HepG2 (cell line): ENCODE measurements around the gene TMEM39B. TPM values are rescaled to one million over a fixed set of nuclear protein-coding genes. Genes with fewer than 3 reads are reported as not detected.

Experiments used
- ARID5B ChIP-seq: IDR thresholded peaks from 2 replicates; pipeline ENCODE4 v1.4.0; 2020; ENCODE audit warnings: mild to moderate bottlenecking, missing genetic modification reagents
- ARNT ChIP-seq: fragments of 450-650 bp; IDR thresholded peaks from 2 replicates; pipeline ENCODE4 v1.6.1; 2017
- GLI4 ChIP-seq: sonication (generic); formaldehyde crosslinking; IDR thresholded peaks from 2 replicates; pipeline ENCODE4 v1.5.1; 2020; ENCODE audit warnings: missing genetic modification reagents, mild to moderate bottlenecking, moderate library complexity, borderline replicate concordance
- GTF3A ChIP-seq: sonication (generic); formaldehyde crosslinking; conservative IDR thresholded peaks from 2 replicates; pipeline ENCODE4 v1.4.0; 2020; ENCODE audit warnings: mild to moderate bottlenecking, missing genetic modification reagents
- JARID2 ChIP-seq: sonication (generic); formaldehyde crosslinking; IDR thresholded peaks from 2 replicates; pipeline ENCODE4 v1.8.1; 2023; ENCODE audit warnings: missing genetic modification reagents, inconsistent platforms; ENCODE audit not compliant: insufficient replicate concordance
- KDM5B ChIP-seq: sonication (generic); formaldehyde crosslinking; IDR thresholded peaks from 2 replicates; pipeline ENCODE4 v1.4.0; 2020; ENCODE audit warnings: missing genetic modification reagents, mild to moderate bottlenecking, borderline replicate concordance
- KIAA2018 ChIP-seq: sonication (generic); formaldehyde crosslinking; IDR thresholded peaks from 2 replicates; pipeline ENCODE4 v1.5.0; 2020; ENCODE audit warnings: mild to moderate bottlenecking, missing genetic modification reagents, borderline replicate concordance
- NFKBIZ ChIP-seq: IDR thresholded peaks from 2 replicates; pipeline ENCODE4 v1.6.1; 2018; ENCODE audit warnings: missing genetic modification reagents, missing compliant biosample characterization
- NR3C1 ChIP-seq: sonication (generic); formaldehyde crosslinking; IDR thresholded peaks from 2 replicates; pipeline ENCODE4 v1.4.0; 2020; ENCODE audit warnings: missing genetic modification reagents
- REPIN1 ChIP-seq: sonication (generic); formaldehyde crosslinking; IDR thresholded peaks from 2 replicates; pipeline ENCODE4 v1.8.0; 2022; ENCODE audit warnings: missing genetic modification reagents, low read depth, mild to moderate bottlenecking, borderline replicate concordance
- SIX4 ChIP-seq: sonication (generic); formaldehyde crosslinking; IDR thresholded peaks from 2 replicates; pipeline ENCODE4 v1.4.0; 2020; ENCODE audit warnings: missing genetic modification reagents
- SKI ChIP-seq: fragments of 450-650 bp; IDR thresholded peaks from one replicate; pipeline ENCODE4 v1.6.1; 2018; ENCODE audit warnings: mild to moderate bottlenecking; ENCODE audit not compliant: partially characterized antibody
- TBL1XR1 ChIP-seq: fragments of 150-350 bp; IDR thresholded peaks from 2 replicates; pipeline ENCODE4 v1.6.1; 2014; ENCODE audit warnings: borderline replicate concordance, low read length; ENCODE audit not compliant: partially characterized antibody
- ZNF253 ChIP-seq: sonication (generic); formaldehyde crosslinking; IDR thresholded peaks from 2 replicates; pipeline ENCODE4 v1.8.0; 2022; ENCODE audit warnings: mild to moderate bottlenecking, missing genetic modification reagents, borderline replicate concordance
- ZNF44 ChIP-seq: sonication (generic); formaldehyde crosslinking; IDR thresholded peaks from 2 replicates; pipeline ENCODE4 v1.5.1; 2020; ENCODE audit warnings: mild to moderate bottlenecking, missing genetic modification reagents
- ZNF772 ChIP-seq: sonication (generic); formaldehyde crosslinking; IDR thresholded peaks from 2 replicates; pipeline ENCODE4 v1.5.0; 2020; ENCODE audit warnings: mild to moderate bottlenecking, missing genetic modification reagents
- ZNF788 ChIP-seq: sonication (generic); formaldehyde crosslinking; IDR thresholded peaks from 2 replicates; pipeline ENCODE4 v1.5.0; 2020; ENCODE audit warnings: mild to moderate bottlenecking, missing genetic modification reagents, borderline replicate concordance
- ZNF792 ChIP-seq: IDR thresholded peaks from 2 replicates; pipeline ENCODE4 v1.6.1; 2016
- polyA plus RNA-seq, 8 experiments: library from polyadenylated mRNA; depleted of rRNA in 3 of 8; stranded (reverse) in 7 of 8; unstranded in 1 of 8; fragments of >200 nt; fragmentation: Illumina TruSeq in 4 of 8; extraction: Trizol in 4 of 8; gene quantifications; 2 replicates each; pipeline versions ENCODE4 v1.2.1 to v1.2.3, GENCODE V29; 2011 to 2016; ENCODE audit warnings: low read depth in 4 of 8, missing spikeins in 1 of 8, mixed read lengths in 1 of 8; ENCODE audit not compliant: insufficient read depth in 1 of 8
- total RNA-seq, 5 experiments: library from RNA; depleted of rRNA; stranded (reverse); fragments of >200 nt; fragmentation: Illumina TruSeq; extraction: Trizol; gene quantifications; 2 replicates each; pipeline ENCODE4 v1.2.3, GENCODE V29; 2016; ENCODE audit warnings: low read depth in 1 of 5

The TMEM39B gene
- total and polyA plus RNA-seq, 2 of the 13 experiments (the other 11 are each of a cell fraction or from before 2014, with no cell fraction given), result 4.9 to 10.4 TPM

GRCh38 chr1:32107742-32108661 lies 35.3 kb downstream of the TMEM39B start, which contains the start of gene KPNA6 (continued):
- TF ChIP-seq KIAA2018 (CRISPR knock-in tag) (no peak), TBL1XR1 (no peak), ZNF44 (CRISPR knock-in tag) (no peak), NFKBIZ (CRISPR knock-in tag) (no peak), GLI4 (0 out of 2 replicates have a peak, but pooled peaks have one; percentile 65), ZNF792 (CRISPR knock-in tag) (no peak), REPIN1 (CRISPR knock-in tag) (peak; percentile 72), ARID5B (CRISPR knock-in tag) (peak; percentile 26; the same call in 1 of the 2 replicates), ZNF253 (CRISPR knock-in tag) (0 out of 2 replicates have a peak, but pooled peaks have one; percentile 7), ZNF788 (CRISPR knock-in tag) (peak; percentile 23; the same call in 1 of the 2 replicates), ARNT (no peak), KDM5B (CRISPR knock-in tag) (peak; percentile 87), ZNF772 (CRISPR knock-in tag) (no peak), SKI (no peak), NR3C1 (CRISPR knock-in tag) (no peak), JARID2 (CRISPR knock-in tag) (no peak), GTF3A (CRISPR knock-in tag) (no peak), SIX4 (CRISPR knock-in tag) (peak; percentile 30; the same call in 1 of the 2 replicates)
